Neural cell (in vitro differentiated cells): ENCODE measurements around the gene C1QTNF8. TPM values are rescaled to one million over a fixed set of nuclear protein-coding genes. Genes with fewer than 3 reads are reported as not detected.

Source experiments
- H2AFZ ChIP-seq: fragments of 200-600, 300-800 bp; sonication (generic), shearing (Covaris generic); 2 replicates; pipeline ENCODE4 v1.6.0; 2014; ENCODE audit warnings: low read depth, mild to moderate bottlenecking, antibody characterized with exemption, low read length, moderate library complexity
- H3F3A ChIP-seq: fragments of 200-600 bp; shearing (Covaris generic); 2 replicates; pipeline ENCODE4 v1.6.1; 2016; ENCODE audit warnings: mild to moderate bottlenecking, moderate library complexity, mixed read lengths, antibody characterized with exemption, low read length; ENCODE audit not compliant: insufficient read depth, poor library complexity, severe bottlenecking
- H3K27ac ChIP-seq: fragments of 200-600, 300-800 bp; sonication (generic), shearing (Covaris generic); 2 replicates; pipeline ENCODE4 v1.5.1; 2014; ENCODE audit warnings: mild to moderate bottlenecking, low read length, moderate library complexity
- H3K27me3 ChIP-seq: fragments of 300-800, 200-600 bp; sonication (generic), shearing (Covaris generic); 2 replicates; pipeline ENCODE4 v1.6.0; 2014; ENCODE audit warnings: mild to moderate bottlenecking, low read depth, low read length, moderate library complexity; ENCODE audit not compliant: insufficient read depth
- H3K36me3 ChIP-seq: fragments of 300-800, 200-600 bp; sonication (generic), shearing (Covaris generic); 2 replicates; pipeline ENCODE4 v1.5.1; 2014; ENCODE audit warnings: mild to moderate bottlenecking, antibody characterized with exemption, low read length, moderate library complexity; ENCODE audit not compliant: insufficient read depth
- H3K4me2 ChIP-seq: fragments of 300-800, 200-600 bp; sonication (generic), shearing (Covaris generic); 2 replicates; pipeline ENCODE4 v1.6.0; 2014; ENCODE audit warnings: mild to moderate bottlenecking, low read length
- H3K4me3 ChIP-seq: fragments of 300-800, 200-600 bp; sonication (generic), shearing (Covaris generic); 2 replicates; pipeline ENCODE4 v1.5.1; 2014; ENCODE audit warnings: mild to moderate bottlenecking, low read length, moderate library complexity
- H3K79me2 ChIP-seq: fragments of 200-600 bp; shearing (Covaris generic); replicated peaks from 2 replicates; pipeline ENCODE4 v1.6.0; 2014; ENCODE audit warnings: mild to moderate bottlenecking, low read length, moderate library complexity; ENCODE audit not compliant: insufficient read depth
- H3K9ac ChIP-seq: fragments of 300-800, 200-600 bp; sonication (generic), shearing (Covaris generic); 2 replicates; pipeline ENCODE4 v1.6.1; 2016; ENCODE audit warnings: mild to moderate bottlenecking, low read length, mixed read lengths
- H3K9me2 ChIP-seq: fragments of 200-600 bp; shearing (Covaris generic); 2 replicates; pipeline ENCODE4 v1.6.1; 2016; ENCODE audit warnings: mild to moderate bottlenecking, low read length, mixed read lengths; ENCODE audit not compliant: insufficient read depth
- H3K9me3 ChIP-seq: fragments of 200-600, 300-800 bp; sonication (generic), shearing (Covaris generic); 2 replicates; pipeline ENCODE4 v1.6.1; 2016; ENCODE audit warnings: mild to moderate bottlenecking, mixed run types, low read length, moderate library complexity, mixed read lengths
- H4K20me1 ChIP-seq: fragments of 200-600 bp; shearing (Covaris generic); 2 replicates; pipeline ENCODE4 v1.6.1; 2016; ENCODE audit warnings: mild to moderate bottlenecking, mixed run types; ENCODE audit not compliant: insufficient read depth
- CTCF ChIP-seq: fragments of 450-650 bp; IDR thresholded peaks from 2 replicates; pipeline ENCODE4 v1.5.1; 2014; ENCODE audit warnings: antibody characterized with exemption, mild to moderate bottlenecking, moderate library complexity; ENCODE audit not compliant: poor library complexity, severe bottlenecking
- EP300 ChIP-seq: fragments of 450-650 bp; conservative IDR thresholded peaks from 2 replicates; pipeline ENCODE4 v1.6.1; 2014; ENCODE audit warnings: antibody characterized with exemption, mild to moderate bottlenecking, moderate library complexity; ENCODE audit not compliant: poor library complexity, severe bottlenecking
- EZH2 ChIP-seq: fragments of 200-600, 300-800 bp; shearing (Covaris generic), sonication (generic); IDR thresholded peaks from 2 replicates; pipeline ENCODE4 v1.6.1; 2014; ENCODE audit warnings: antibody characterized with exemption, low read length, borderline replicate concordance, mild to moderate bottlenecking; ENCODE audit not compliant: insufficient read depth, poor library complexity, severe bottlenecking
- MXI1 ChIP-seq: fragments of 450-650 bp; conservative IDR thresholded peaks from 2 replicates; pipeline ENCODE4 v1.6.1; 2014; ENCODE audit warnings: antibody characterized with exemption, mild to moderate bottlenecking; ENCODE audit not compliant: poor library complexity, severe bottlenecking
- POLR2AphosphoS5 ChIP-seq: IDR thresholded peaks from 2 replicates; pipeline ENCODE4 v1.6.1; 2012
- RAD21 ChIP-seq: fragments of 450-650 bp; conservative IDR thresholded peaks from 2 replicates; pipeline ENCODE4 v1.6.1; 2014; ENCODE audit warnings: antibody characterized with exemption, mild to moderate bottlenecking, moderate library complexity
- REST ChIP-seq: IDR thresholded peaks from 2 replicates; pipeline ENCODE4 v1.6.1; 2012; ENCODE audit warnings: borderline replicate concordance
- SMC3 ChIP-seq: fragments of 450-650 bp; conservative IDR thresholded peaks from 2 replicates; pipeline ENCODE4 v1.6.1; 2014; ENCODE audit warnings: antibody characterized with exemption, mild to moderate bottlenecking, moderate library complexity; ENCODE audit not compliant: poor library complexity
- TAF1 ChIP-seq: IDR thresholded peaks from 2 replicates; pipeline ENCODE4 v1.6.1; 2012; ENCODE audit warnings: low read depth
- polyA plus RNA-seq: library from polyadenylated mRNA; depleted of rRNA; stranded (reverse); fragments of >200 nt; gene quantifications from 2 replicates; pipeline ENCODE4 v1.2.3, GENCODE V29; 2014

The C1QTNF8 gene
- polyA plus RNA-seq, 1 donor from 2014 or later: 0.79 TPM

- Histone ChIP-seq H3K79me2 (no peaks in the 10 kb centered on the region), H3K27me3 (no peaks in the 10 kb centered on the region), H3K9ac (no peak overlapping the region), H3K4me3 (no peak overlapping the region), H2AFZ (no peak overlapping the region), H3K27ac (no peak overlapping the region), H3K36me3 (no peaks in the 10 kb centered on the region), H3K4me2 (no peak overlapping the region), H3K9me2 (no peaks in the 10 kb centered on the region), H3F3A (no peaks in the 10 kb centered on the region), H3K9me3 (no peaks in the 10 kb centered on the region), H4K20me1 (no peaks in the 10 kb centered on the region)
- TF ChIP-seq POLR2AphosphoS5 (no peak), TAF1 (no peak), CTCF (no peak), SMC3 (no peak), RAD21 (no peak), MXI1 (no peak), REST (no peak), EZH2 (no peak), EP300 (no peak)
Observed at GRCh38 chr16:1097156-1097555, 1.1 kb upstream of the C1QTNF8 start.

GRCh38 chr16:1095450-1096168 lies 435 bp downstream of the C1QTNF8 start:
- Histone ChIP-seq H3K36me3 (no peaks in the 10 kb centered on the region), H4K20me1 (no peaks in the 10 kb centered on the region), H3K9ac (no peak overlapping the region), H3K27ac (no peak overlapping the region), H3K9me2 (no peaks in the 10 kb centered on the region), H3K4me3 (no peak overlapping the region), H3K4me2 (no peak overlapping the region), H3K79me2 (no peaks in the 10 kb centered on the region), H2AFZ (no peak overlapping the region), H3K9me3 (no peaks in the 10 kb centered on the region), H3F3A (no peaks in the 10 kb centered on the region), H3K27me3 (no peaks in the 10 kb centered on the region)
- no peak for TF ChIP-seq POLR2AphosphoS5
- TF ChIP-seq EZH2: no peak
- no peak for TF ChIP-seq MXI1
- no peak for TF ChIP-seq TAF1
- TF ChIP-seq REST: no peak
- TF ChIP-seq RAD21: no peak
- no peak for TF ChIP-seq EP300
- no peak for TF ChIP-seq CTCF
- TF ChIP-seq SMC3: no peak
